ENCODE data around the gene STARD8. TPM values are rescaled to one million over a fixed set of nuclear protein-coding genes. Genes with fewer than 3 reads are reported as not detected.

The STARD8 gene
- total RNA-seq, 1 experiment from 2014 or later: 2.3 TPM

DNA sequence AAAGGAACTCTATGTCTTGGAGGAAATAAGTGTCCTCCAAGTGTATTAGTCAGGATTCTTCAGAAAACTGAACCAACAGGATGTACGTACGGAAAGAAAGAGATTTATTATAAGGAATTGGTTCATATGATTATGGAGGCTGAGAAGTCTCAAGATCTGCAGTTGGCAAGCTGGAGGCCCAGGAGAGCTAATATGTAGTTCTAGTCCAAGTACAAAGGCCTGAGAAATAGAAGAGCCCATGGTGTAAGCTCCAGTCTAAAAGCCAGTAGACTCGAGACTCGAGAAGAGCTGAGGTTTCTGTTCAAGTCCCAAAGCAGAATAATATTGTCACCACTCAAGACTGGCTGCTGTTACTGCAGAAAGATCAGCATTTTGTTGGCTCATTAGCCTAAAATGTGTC is 116.0 kb downstream of the STARD8 start:
- Histone ChIP-seq H3K27ac (no peak overlapping the region), H3K36me3 (no peaks in the 10 kb centered on the region), H3K4me3 (no peak overlapping the region), H3K4me1 (replicated peaks) (no peaks in the 10 kb centered on the region), H3K9me3 (replicated peaks) (no peaks in the 10 kb centered on the region), H3K27me3 (replicated peaks) (no peaks in the 10 kb centered on the region)
- no peak for DNase-seq (ENCODE audit: low read depth in 1 of 2, low spot score in 2 of 2)

Other genes with a start within 250 kb of the STARD8 start
- 7.8 and 9.1 TPM in 2 replicates for gene OPHN1, start 214.2 kb upstream of the STARD8 start, total RNA-seq (2014; rRNA removed; shearing (Covaris generic))
- 21.3 and 32.0 TPM in 2 replicates for gene YIPF6, start 148.6 kb upstream of the STARD8 start, total RNA-seq (2014; rRNA removed; shearing (Covaris generic))
- 9.7 and 10.4 TPM in 2 replicates for gene EFNB1, start 181.4 kb downstream of the STARD8 start, total RNA-seq (2014; rRNA removed; shearing (Covaris generic))